Retinal pigment epithelial cell (primary cell): ENCODE measurements around the gene EFCAB7.
A peak's percentile ranks its signal among the peaks of the same experiment; 100 is the strongest.

ENCODE experiments used
- DNase-seq: peaks from one replicate; pipeline ENCODE4 v3.0.0-alpha.2; 2010; ENCODE audit warnings: low read depth
- H3K4me3 ChIP-seq: 2 replicates; pipeline ENCODE4 v1.5.1; 2011; ENCODE audit warnings: mild to moderate bottlenecking, low read length, control low read depth, moderate library complexity
- CTCF ChIP-seq: conservative IDR thresholded peaks from 2 replicates; pipeline ENCODE4 v1.5.1; 2011; ENCODE audit warnings: low read depth, low read length, control low read depth, inconsistent platforms

EFCAB7 gene

GRCh38 chr1:63524201-63524600 lies 876 bp downstream of the EFCAB7 start:
- DNase-seq: no peak
- no peak for TF ChIP-seq CTCF
- peak overlapping the region; percentile 90 for H3K4me3 ChIP-seq

DNA sequence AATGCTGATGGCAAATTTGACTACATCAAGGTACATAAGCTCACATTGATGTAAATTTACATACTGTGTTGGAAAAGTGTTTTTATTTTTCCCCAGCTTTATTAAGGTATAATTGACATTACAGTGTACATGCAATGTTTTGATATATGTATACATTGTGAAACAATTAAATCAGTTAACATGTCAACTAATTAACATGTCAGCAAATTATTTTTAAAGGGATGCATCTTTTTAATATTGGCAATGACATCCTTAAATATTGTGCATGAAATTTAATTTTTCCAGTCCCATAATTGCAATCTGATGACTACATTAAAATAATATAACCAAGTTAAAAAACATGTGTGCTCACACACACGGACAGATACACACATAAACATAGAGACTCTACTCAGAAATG lies 9.4 kb downstream of the EFCAB7 start:
- no peak for DNase-seq
- TF ChIP-seq CTCF: no peak
- H3K4me3 ChIP-seq: no peak overlapping the region

DNA sequence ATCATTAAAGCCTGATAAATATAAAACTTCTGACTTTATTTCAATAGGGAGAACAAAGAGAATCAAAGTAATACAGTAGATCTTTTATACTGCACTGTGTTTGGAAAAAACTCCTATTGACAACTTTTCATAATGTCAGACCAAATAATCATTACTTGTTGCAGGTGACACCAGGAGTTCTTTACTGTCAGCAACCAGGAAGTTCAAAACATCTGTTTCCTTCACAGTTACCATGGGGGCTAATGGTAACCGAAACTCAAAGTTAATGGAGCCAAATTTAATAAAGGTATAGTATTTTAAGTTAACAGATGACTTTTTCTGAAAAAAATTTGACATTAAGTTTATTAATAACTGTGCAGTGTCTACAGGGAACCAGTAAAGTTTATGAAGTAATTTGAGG lies 10.6 kb downstream of the EFCAB7 start:
- DNase-seq: no peak
- TF ChIP-seq CTCF: no peak

DNA sequence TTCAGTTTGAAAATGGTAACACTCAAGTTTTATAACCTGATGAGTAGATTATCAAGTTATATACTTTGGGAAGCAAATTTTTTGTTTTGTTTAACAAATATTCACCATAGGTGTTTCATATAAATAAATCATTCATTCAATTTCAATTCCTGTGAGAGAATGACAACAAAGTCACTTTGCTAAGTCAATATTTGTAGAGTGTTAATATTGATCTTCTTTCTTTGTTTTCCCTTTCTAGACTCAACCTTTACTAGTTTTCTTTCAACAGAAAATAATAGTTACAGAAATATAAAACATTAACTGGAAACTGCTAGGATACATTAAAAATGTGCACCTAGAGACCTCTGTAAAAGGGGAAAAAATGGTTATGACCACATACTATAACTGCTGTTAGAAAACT lies 11.1 kb downstream of the EFCAB7 start:
- DNase-seq: no peak
- no peak overlapping the region for H3K4me3 ChIP-seq
- no peak for TF ChIP-seq CTCF

More for the DNA sequence above, 10.6 kb downstream of the EFCAB7 start:
- H3K4me3 ChIP-seq: no peak overlapping the region

GRCh38 chr1:63537006-63537405 lies 13.7 kb downstream of the EFCAB7 start:
- H3K4me3 ChIP-seq: no peak overlapping the region
- no peak for DNase-seq
- no peak for TF ChIP-seq CTCF

- DNase-seq: no peak
- no peak overlapping the region for H3K4me3 ChIP-seq
- peak; percentile 46 for TF ChIP-seq CTCF
Observed at GRCh38 chr1:63537940-63538339, 14.6 kb downstream of the EFCAB7 start.

DNA sequence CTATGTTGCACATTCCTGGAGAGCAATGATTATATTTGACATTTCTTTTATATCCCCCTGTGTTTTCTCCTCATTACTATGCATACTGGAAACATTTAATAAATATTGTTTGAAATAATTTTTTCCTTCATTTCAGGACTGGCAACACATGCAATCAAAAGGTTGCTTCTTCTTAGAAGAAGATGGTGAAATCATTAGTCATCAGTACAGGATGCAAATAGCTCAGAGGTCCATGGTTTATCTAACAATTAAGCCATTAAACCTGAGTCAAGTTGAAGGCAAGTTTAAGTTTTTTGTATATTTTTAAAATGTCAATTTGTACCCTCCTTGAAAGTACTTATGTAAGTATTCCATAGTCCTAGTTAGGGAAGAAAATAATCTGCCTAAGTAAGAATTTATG lies 22.5 kb downstream of the EFCAB7 start:
- DNase-seq: no peak
- no peak overlapping the region for H3K4me3 ChIP-seq
- no peak for TF ChIP-seq CTCF
